Measurements from ENCODE around the gene CCHCR1.
"Not testable (repeated sequence)": the region's sequence is repeated elsewhere in the genome, so short reads cannot be mapped to it uniquely, and the experiment has no call there.

The CCHCR1 gene

GRCh38 chr6:31187780-31188194, 30.2 kb upstream of the CCHCR1 start:
- no peak for DNase-seq (ENCODE audit: low read depth)
- in situ Hi-C loops (cut with HindIII; ENCODE audit: low sequenced_read_pairs) = no loop called here
- H3K4me3 ChIP-seq (ENCODE audit: low read depth, low read length) = no peak overlapping the region
- TF ChIP-seq, protein P1, sequence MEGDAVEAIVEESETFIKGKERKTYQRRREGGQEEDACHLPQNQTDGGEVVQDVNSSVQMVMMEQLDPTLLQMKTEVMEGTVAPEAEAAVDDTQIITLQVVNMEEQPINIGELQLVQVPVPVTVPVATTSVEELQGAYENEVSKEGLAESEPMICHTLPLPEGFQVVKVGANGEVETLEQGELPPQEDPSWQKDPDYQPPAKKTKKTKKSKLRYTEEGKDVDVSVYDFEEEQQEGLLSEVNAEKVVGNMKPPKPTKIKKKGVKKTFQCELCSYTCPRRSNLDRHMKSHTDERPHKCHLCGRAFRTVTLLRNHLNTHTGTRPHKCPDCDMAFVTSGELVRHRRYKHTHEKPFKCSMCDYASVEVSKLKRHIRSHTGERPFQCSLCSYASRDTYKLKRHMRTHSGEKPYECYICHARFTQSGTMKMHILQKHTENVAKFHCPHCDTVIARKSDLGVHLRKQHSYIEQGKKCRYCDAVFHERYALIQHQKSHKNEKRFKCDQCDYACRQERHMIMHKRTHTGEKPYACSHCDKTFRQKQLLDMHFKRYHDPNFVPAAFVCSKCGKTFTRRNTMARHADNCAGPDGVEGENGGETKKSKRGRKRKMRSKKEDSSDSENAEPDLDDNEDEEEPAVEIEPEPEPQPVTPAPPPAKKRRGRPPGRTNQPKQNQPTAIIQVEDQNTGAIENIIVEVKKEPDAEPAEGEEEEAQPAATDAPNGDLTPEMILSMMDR (IDR thresholded peaks at IDR 0.05; ENCODE audit: low read depth, low read length, missing control alignments) = no peak

DNA sequence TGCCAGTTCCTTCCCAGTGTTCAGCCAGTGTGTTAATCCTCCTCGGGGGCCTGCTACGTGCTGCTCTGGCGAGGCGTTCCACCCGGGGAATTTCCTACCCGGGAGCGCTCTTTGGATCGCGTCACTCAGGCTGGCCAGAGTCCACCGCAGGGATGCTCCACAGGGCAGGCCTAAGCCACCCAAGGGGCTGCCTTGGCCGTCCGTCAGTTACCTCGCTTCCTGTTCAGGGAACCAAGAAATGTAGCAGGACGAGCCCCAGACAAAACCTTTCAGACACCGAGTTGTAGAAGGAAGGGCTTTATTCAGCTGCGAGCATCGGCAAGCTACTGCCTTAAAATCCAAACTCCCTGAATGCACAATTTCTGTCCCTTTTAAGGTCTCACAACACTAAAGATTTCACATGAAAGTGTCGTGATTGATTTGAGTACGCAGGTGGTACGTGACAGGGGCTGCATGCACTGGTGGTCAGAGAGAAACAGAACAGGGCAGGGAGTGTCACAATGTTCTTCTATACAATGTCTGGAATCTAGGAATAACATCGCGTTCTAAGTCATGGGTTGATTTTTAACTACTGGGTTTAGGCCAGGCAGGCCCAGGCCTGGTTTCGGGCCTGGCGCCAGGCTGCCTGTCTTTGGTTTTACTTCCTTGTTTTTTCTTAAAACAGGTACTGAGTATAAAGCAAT, 28.6 kb upstream of the CCHCR1 start:
- TF ChIP-seq, protein P1 (IDR thresholded peaks at IDR 0.05; ENCODE audit: low read depth, low read length, missing control alignments) = no peak
- no peak overlapping the region for H3K4me3 ChIP-seq (ENCODE audit: low read depth, low read length)
- DNase-seq (ENCODE audit: low read depth) = no peak
- in situ Hi-C loops (cut with HindIII; ENCODE audit: low sequenced_read_pairs) = no loop called here

- in situ Hi-C loops (cut with HindIII; ENCODE audit: low sequenced_read_pairs); DNase-seq (ENCODE audit: low read depth); H3K4me3 ChIP-seq (ENCODE audit: low read depth, low read length): not testable (repeated sequence)
Measured at GRCh38 chr6:31185695-31186051, 28.1 kb upstream of the CCHCR1 start.

DNA sequence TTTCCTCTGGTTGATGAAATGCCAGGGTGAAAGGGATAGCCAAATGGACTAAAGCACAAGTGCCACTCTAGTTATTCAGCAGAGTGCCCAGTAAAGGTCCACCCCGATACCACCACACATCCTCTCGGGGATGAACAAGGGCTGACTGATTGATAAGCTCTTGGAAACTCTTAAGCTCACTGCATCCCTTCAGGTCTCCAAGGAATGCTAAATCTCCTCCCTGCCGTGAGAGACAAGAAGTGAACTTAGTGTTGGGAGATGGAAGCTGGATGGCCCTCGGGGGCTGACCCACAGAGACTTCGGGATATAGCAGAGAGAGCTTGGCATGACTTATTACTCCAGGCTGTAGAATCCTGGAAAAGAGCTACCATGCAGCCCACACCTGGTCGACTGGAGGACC, 26.3 kb upstream of the CCHCR1 start:
- H3K4me3 ChIP-seq (ENCODE audit: low read depth, low read length); in situ Hi-C loops (cut with HindIII; ENCODE audit: low sequenced_read_pairs): not testable (repeated sequence)

DNA sequence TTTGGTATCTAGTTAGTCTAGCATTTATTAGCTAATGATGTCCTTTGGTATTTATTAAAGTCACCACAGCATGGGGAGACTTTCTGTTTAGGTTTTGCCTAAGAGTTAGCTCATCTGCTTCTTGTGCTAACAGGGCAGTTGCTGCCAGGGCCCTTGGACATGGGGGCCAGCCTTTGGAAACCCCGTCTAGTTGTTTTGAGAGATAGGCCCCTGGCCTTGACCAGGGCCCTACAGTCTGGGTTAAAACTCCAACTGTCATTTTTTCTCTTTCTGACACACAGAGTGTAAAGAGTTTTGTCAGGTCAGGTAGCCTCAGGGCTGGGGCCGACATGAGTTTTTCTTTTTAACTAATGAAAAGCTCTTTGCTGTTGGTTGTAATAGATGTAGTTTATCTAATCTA, 25.7 kb upstream of the CCHCR1 start:
- DNase-seq (ENCODE audit: low read depth); H3K4me3 ChIP-seq (ENCODE audit: low read depth, low read length); in situ Hi-C loops (cut with HindIII; ENCODE audit: low sequenced_read_pairs): not testable (repeated sequence)

More for the DNA sequence above, 26.3 kb upstream of the CCHCR1 start:
- DNase-seq (ENCODE audit: low read depth) = not testable (repeated sequence)

GRCh38 chr6:31180500-31180899, 22.9 kb upstream of the CCHCR1 start:
- no peak for DNase-seq (ENCODE audit: low read depth)
- in situ Hi-C loops (cut with HindIII; ENCODE audit: low sequenced_read_pairs) = no loop called here
- H3K4me3 ChIP-seq (ENCODE audit: low read depth, low read length) = peak overlapping the region; percentile 27
- TF ChIP-seq, protein P1 (IDR thresholded peaks at IDR 0.05; ENCODE audit: low read depth, low read length, missing control alignments) = no peak

DNA sequence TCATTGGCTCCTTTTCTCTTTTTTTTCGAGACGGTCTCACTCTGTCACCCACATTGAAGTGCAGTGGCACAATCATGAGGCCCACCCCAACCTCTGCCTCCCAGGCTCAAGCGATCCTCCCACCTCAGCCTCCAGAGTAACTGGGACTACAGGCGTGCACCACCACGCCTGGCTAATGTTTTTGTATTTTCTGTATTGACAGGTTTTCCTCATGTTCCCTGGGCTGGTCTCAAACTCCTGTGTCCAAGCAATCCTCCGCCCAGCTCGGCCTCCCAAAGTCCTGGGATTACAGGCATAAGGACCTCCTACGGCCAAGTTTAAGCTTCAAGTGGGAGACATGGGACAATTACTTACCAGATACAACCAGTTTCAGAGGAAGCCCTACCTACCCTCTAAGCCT, 22.3 kb upstream of the CCHCR1 start:
- peak overlapping the region; percentile 27 for H3K4me3 ChIP-seq (ENCODE audit: low read depth, low read length)
- TF ChIP-seq, protein P1 (IDR thresholded peaks at IDR 0.05; ENCODE audit: low read depth, low read length, missing control alignments) = no peak
- DNase-seq (ENCODE audit: low read depth) = no peak
- in situ Hi-C loops (cut with HindIII; ENCODE audit: low sequenced_read_pairs) = no loop called here

DNA sequence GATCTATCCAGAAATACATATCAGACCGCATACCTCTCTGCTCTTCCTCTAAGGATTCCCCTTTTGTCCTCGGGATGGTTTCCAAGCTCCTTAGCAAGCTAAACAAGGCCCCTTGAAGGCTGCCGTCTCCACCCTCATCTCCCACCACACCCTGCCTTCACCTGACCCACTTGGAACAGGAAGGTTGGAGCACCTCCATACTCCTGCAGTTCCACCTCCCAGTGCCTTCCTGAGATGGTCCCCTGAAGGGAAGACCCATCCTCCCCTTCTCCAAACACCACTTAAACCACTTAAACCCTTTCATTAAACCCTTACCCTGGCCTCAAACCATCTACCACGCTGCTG, 21.4 kb upstream of the CCHCR1 start:
- DNase-seq (ENCODE audit: low read depth) = no peak
- no peak overlapping the region for H3K4me3 ChIP-seq (ENCODE audit: low read depth, low read length)
- TF ChIP-seq, protein P1 (IDR thresholded peaks at IDR 0.05; ENCODE audit: low read depth, low read length, missing control alignments) = no peak
- in situ Hi-C loops (cut with HindIII; ENCODE audit: low sequenced_read_pairs) = no loop called here
